HepG2 (cell line): ENCODE measurements around the gene APIP. TPM values are rescaled to one million over a fixed set of nuclear protein-coding genes. Genes with fewer than 3 reads are reported as not detected.

Experiments used
- ATRX ChIP-seq: sonication (generic); formaldehyde crosslinking; IDR thresholded peaks from 2 replicates; pipeline ENCODE4 v1.4.0; 2020; ENCODE audit warnings: missing genetic modification reagents, borderline replicate concordance
- BHLHE40 ChIP-seq: IDR thresholded peaks from 2 replicates; pipeline ENCODE4 v1.6.1; 2011; ENCODE audit warnings: low read length, improper control_type of control experiment
- DR1 ChIP-seq: sonication (generic); formaldehyde crosslinking; IDR thresholded peaks from 2 replicates; pipeline ENCODE4 v1.8.0; 2021; ENCODE audit warnings: mild to moderate bottlenecking, missing genetic modification reagents, inconsistent platforms
- ETV5 ChIP-seq: IDR thresholded peaks from 2 replicates; pipeline ENCODE4 v1.6.1; 2018; ENCODE audit warnings: missing biosample characterization, missing genetic modification reagents, inconsistent platforms, borderline replicate concordance
- FOXA1 ChIP-seq, 2 experiments: fragments of 450-650 bp in 1 of 2; sonication (generic) in 1 of 2; formaldehyde crosslinking in 1 of 2; IDR thresholded peaks; 2 replicates each; pipeline versions ENCODE4 v1.4.0 to v1.6.1; 2016 to 2020; ENCODE audit warnings: missing genetic modification reagents in 1 of 2
- JUN ChIP-seq: sonication (generic); formaldehyde crosslinking; IDR thresholded peaks from 2 replicates; pipeline ENCODE4 v1.4.0; 2020; ENCODE audit warnings: mild to moderate bottlenecking, missing genetic modification reagents
- KDM2A ChIP-seq: sonication (generic); formaldehyde crosslinking; IDR thresholded peaks from 2 replicates; pipeline ENCODE4 v1.4.0; 2020; ENCODE audit warnings: low read depth, missing genetic modification reagents, borderline replicate concordance
- MED13 ChIP-seq: sonication (generic); formaldehyde crosslinking; IDR thresholded peaks from 2 replicates; pipeline ENCODE4 v1.5.0; 2020; ENCODE audit warnings: missing genetic modification reagents
- MZF1 ChIP-seq: sonication (generic); formaldehyde crosslinking; IDR thresholded peaks from 2 replicates; pipeline ENCODE4 v1.8.1; 2023; ENCODE audit warnings: mild to moderate bottlenecking, missing genetic modification reagents, borderline replicate concordance
- NONO ChIP-seq, 2 experiments: fragments of 450-650 bp in 1 of 2; sonication (generic) in 1 of 2; formaldehyde crosslinking in 1 of 2; IDR thresholded peaks in 1 of 2; conservative IDR thresholded peaks in 1 of 2; 2 replicates each; pipeline versions ENCODE4 v1.6.1 to v1.8.0; 2017 to 2022; ENCODE audit warnings: mild to moderate bottlenecking in 1 of 2, missing genetic modification reagents in 1 of 2, moderate library complexity in 1 of 2
- NR2C2 ChIP-seq: sonication (generic); formaldehyde crosslinking; IDR thresholded peaks from 2 replicates; pipeline ENCODE4 v1.4.0; 2020; ENCODE audit warnings: missing genetic modification reagents, mild to moderate bottlenecking, moderate library complexity, borderline replicate concordance
- RAD21 ChIP-seq: fragments of 450-650 bp; formaldehyde crosslinking; IDR thresholded peaks from 2 replicates; pipeline ENCODE4 v1.5.0; 2020; ENCODE audit warnings: mild to moderate bottlenecking
- SAP130 ChIP-seq: IDR thresholded peaks from 2 replicates; pipeline ENCODE4 v1.6.1; 2016; ENCODE audit warnings: low read depth
- SMAD3 ChIP-seq: sonication (generic); formaldehyde crosslinking; IDR thresholded peaks from 2 replicates; pipeline ENCODE4 v1.4.0; 2020; ENCODE audit warnings: missing genetic modification reagents
- TCF12 ChIP-seq, 2 experiments: fragments of 450-650 bp in 1 of 2; sonication (generic) in 1 of 2; formaldehyde crosslinking in 1 of 2; IDR thresholded peaks; 2 replicates each; pipeline versions ENCODE4 v1.6.1 to v1.8.0; 2017 to 2022; ENCODE audit warnings: antibody characterized with exemption in 1 of 2, mild to moderate bottlenecking in 1 of 2, missing genetic modification reagents in 1 of 2, moderate library complexity in 1 of 2
- ZKSCAN8 ChIP-seq: IDR thresholded peaks from 2 replicates; pipeline ENCODE4 v1.6.1; 2016; ENCODE audit warnings: borderline replicate concordance, missing genetic modification reagents, missing compliant biosample characterization
- ZNF333 ChIP-seq: sonication (generic); formaldehyde crosslinking; IDR thresholded peaks from 2 replicates; pipeline ENCODE4 v1.4.0; 2020; ENCODE audit warnings: mild to moderate bottlenecking, missing genetic modification reagents, borderline replicate concordance
- ZNF33A ChIP-seq: sonication (generic); formaldehyde crosslinking; IDR thresholded peaks from 2 replicates; pipeline ENCODE4 v1.5.1; 2020; ENCODE audit warnings: missing genetic modification reagents, mild to moderate bottlenecking, moderate library complexity, borderline replicate concordance
- ZNF747 ChIP-seq: sonication (generic); formaldehyde crosslinking; IDR thresholded peaks from 2 replicates; pipeline ENCODE4 v1.8.1; 2023; ENCODE audit warnings: missing genetic modification reagents, mild to moderate bottlenecking, borderline replicate concordance
- ZNF772 ChIP-seq: sonication (generic); formaldehyde crosslinking; IDR thresholded peaks from 2 replicates; pipeline ENCODE4 v1.5.0; 2020; ENCODE audit warnings: mild to moderate bottlenecking, missing genetic modification reagents
- ZSCAN31 ChIP-seq: sonication (generic); formaldehyde crosslinking; IDR thresholded peaks from 2 replicates; pipeline ENCODE4 v1.5.0; 2020; ENCODE audit warnings: low read depth, mild to moderate bottlenecking, missing genetic modification reagents
- polyA plus RNA-seq, 8 experiments: library from polyadenylated mRNA; depleted of rRNA in 3 of 8; stranded (reverse) in 7 of 8; unstranded in 1 of 8; fragments of >200 nt; fragmentation: Illumina TruSeq in 4 of 8; extraction: Trizol in 4 of 8; gene quantifications; 2 replicates each; pipeline versions ENCODE4 v1.2.1 to v1.2.3, GENCODE V29; 2011 to 2016; ENCODE audit warnings: low read depth in 4 of 8, missing spikeins in 1 of 8, mixed read lengths in 1 of 8; ENCODE audit not compliant: insufficient read depth in 1 of 8
- total RNA-seq, 5 experiments: library from RNA; depleted of rRNA; stranded (reverse); fragments of >200 nt; fragmentation: Illumina TruSeq; extraction: Trizol; gene quantifications; 2 replicates each; pipeline ENCODE4 v1.2.3, GENCODE V29; 2016; ENCODE audit warnings: low read depth in 1 of 5
- TF ChIP-seq, protein P1 (sequence below): sonication (generic); formaldehyde crosslinking; IDR thresholded peaks from 2 replicates; pipeline ENCODE4 v1.8.0; 2022; ENCODE audit warnings: mild to moderate bottlenecking, missing genetic modification reagents; ENCODE audit not compliant: insufficient replicate concordance
- TF ChIP-seq, protein P2 (sequence below): sonication (generic); formaldehyde crosslinking; IDR thresholded peaks from 2 replicates; pipeline ENCODE4 v1.5.1; 2020; ENCODE audit warnings: missing genetic modification reagents, mild to moderate bottlenecking, borderline replicate concordance
- TF ChIP-seq, protein P3 (sequence below): fragments of 450-650 bp; IDR thresholded peaks from 2 replicates; pipeline ENCODE4 v1.6.1; 2017; ENCODE audit warnings: mild to moderate bottlenecking

Gene APIP
- total and polyA plus RNA-seq, 2 of the 13 experiments (the other 11 are each of a cell fraction or from before 2014, with no cell fraction given) = 16.9 to 31.0 TPM

GRCh38 chr11:34916015-34916842, at the start of gene APIP, which contains the start of gene PDHX (continued):
- TF ChIP-seq, protein P1, sequence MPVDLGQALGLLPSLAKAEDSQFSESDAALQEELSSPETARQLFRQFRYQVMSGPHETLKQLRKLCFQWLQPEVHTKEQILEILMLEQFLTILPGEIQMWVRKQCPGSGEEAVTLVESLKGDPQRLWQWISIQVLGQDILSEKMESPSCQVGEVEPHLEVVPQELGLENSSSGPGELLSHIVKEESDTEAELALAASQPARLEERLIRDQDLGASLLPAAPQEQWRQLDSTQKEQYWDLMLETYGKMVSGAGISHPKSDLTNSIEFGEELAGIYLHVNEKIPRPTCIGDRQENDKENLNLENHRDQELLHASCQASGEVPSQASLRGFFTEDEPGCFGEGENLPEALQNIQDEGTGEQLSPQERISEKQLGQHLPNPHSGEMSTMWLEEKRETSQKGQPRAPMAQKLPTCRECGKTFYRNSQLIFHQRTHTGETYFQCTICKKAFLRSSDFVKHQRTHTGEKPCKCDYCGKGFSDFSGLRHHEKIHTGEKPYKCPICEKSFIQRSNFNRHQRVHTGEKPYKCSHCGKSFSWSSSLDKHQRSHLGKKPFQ = peak; percentile 28
- TF ChIP-seq ZNF33A = no peak
- TF ChIP-seq SAP130 (CRISPR knock-in tag) = peak; percentile 86
- no peak; the same call in 1 of the 2 replicates for TF ChIP-seq ZKSCAN8 (CRISPR knock-in tag)
- TF ChIP-seq ATRX (CRISPR knock-in tag) = no peak
- TF ChIP-seq TCF12 (IDR thresholded peaks at IDR 0.05) = no peak
- 0 out of 2 replicates have a peak, but pooled peaks have one; percentile 66 for TF ChIP-seq TCF12 (CRISPR knock-in tag; IDR thresholded peaks at IDR 0.05)
- TF ChIP-seq ZSCAN31 = peak; percentile 90
- no peak for TF ChIP-seq JUN
- peak; percentile 90 for TF ChIP-seq KDM2A (CRISPR knock-in tag)
- TF ChIP-seq NR2C2 = peak; percentile 42; the same call in 1 of the 2 replicates
- no peak for TF ChIP-seq NONO (IDR thresholded peaks at IDR 0.05)
- peak; percentile 71 for TF ChIP-seq NONO (CRISPR knock-in tag; conservative IDR thresholded peaks at IDR 0.05)
- TF ChIP-seq, protein P2, sequence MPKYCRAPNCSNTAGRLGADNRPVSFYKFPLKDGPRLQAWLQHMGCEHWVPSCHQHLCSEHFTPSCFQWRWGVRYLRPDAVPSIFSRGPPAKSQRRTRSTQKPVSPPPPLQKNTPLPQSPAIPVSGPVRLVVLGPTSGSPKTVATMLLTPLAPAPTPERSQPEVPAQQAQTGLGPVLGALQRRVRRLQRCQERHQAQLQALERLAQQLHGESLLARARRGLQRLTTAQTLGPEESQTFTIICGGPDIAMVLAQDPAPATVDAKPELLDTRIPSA (CRISPR knock-in tag) = peak; percentile 86; the same call in 1 of the 2 replicates
- peak; percentile 81 for TF ChIP-seq MED13 (CRISPR knock-in tag)
- TF ChIP-seq ZNF772 = peak; percentile 81
- 0 out of 2 replicates have a peak, but pooled peaks have one; percentile 71 for TF ChIP-seq SMAD3 (CRISPR knock-in tag)
- TF ChIP-seq, protein P3, sequence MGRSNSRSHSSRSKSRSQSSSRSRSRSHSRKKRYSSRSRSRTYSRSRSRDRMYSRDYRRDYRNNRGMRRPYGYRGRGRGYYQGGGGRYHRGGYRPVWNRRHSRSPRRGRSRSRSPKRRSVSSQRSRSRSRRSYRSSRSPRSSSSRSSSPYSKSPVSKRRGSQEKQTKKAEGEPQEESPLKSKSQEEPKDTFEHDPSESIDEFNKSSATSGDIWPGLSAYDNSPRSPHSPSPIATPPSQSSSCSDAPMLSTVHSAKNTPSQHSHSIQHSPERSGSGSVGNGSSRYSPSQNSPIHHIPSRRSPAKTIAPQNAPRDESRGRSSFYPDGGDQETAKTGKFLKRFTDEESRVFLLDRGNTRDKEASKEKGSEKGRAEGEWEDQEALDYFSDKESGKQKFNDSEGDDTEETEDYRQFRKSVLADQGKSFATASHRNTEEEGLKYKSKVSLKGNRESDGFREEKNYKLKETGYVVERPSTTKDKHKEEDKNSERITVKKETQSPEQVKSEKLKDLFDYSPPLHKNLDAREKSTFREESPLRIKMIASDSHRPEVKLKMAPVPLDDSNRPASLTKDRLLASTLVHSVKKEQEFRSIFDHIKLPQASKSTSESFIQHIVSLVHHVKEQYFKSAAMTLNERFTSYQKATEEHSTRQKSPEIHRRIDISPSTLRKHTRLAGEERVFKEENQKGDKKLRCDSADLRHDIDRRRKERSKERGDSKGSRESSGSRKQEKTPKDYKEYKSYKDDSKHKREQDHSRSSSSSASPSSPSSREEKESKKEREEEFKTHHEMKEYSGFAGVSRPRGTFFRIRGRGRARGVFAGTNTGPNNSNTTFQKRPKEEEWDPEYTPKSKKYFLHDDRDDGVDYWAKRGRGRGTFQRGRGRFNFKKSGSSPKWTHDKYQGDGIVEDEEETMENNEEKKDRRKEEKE = no peak
- TF ChIP-seq ZNF333 = no peak; the same call in 1 of the 2 replicates
- TF ChIP-seq ZNF747 (CRISPR knock-in tag) = peak; percentile 56; the same call in 1 of the 2 replicates
- TF ChIP-seq BHLHE40 = peak; percentile 39; the same call in 1 of the 2 replicates
- TF ChIP-seq ETV5 = peak; percentile 3; the same call in 1 of the 2 replicates
- peak; percentile 85 for TF ChIP-seq DR1
- no peak for TF ChIP-seq FOXA1 (IDR thresholded peaks at IDR 0.05)
- no peak for TF ChIP-seq FOXA1 (CRISPR knock-in tag; IDR thresholded peaks at IDR 0.05)
- no peak for TF ChIP-seq MZF1 (CRISPR knock-in tag)
- TF ChIP-seq RAD21 (CRISPR knock-in tag) = 0 out of 2 replicates have a peak, but pooled peaks have one; percentile 27
